ENCODE data around the gene CST11.
A peak's percentile ranks its signal among the peaks of the same experiment; 100 is the strongest.

Gene CST11

DNA sequence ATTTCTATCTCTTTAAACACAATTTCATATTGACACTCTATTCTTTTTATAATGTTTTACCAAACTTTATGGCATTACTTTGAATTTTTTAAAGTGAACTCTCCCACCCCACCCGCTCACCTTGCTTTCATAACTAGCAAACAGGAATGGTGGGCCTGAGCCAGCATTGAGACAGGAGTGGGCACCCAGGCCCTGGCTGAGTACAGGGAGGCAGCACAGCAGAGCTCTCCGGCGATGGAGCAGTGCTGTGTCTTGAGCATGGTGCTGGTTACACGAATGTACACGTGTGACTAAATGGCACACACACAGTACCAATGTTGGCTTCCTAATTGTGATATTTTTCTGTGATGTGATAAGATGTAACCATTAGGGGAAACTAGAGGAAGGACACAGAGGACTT, 4.5 kb downstream of the CST11 start:
- Histone ChIP-seq H3K9ac (ENCODE audit: low read depth, low read length, poor library complexity, severe bottlenecking) (no peak overlapping the region), H4K20me1 (ENCODE audit: insufficient read depth, low read length, poor library complexity, severe bottlenecking) (no peaks in the 10 kb centered on the region), H3K4me1 (ENCODE audit: insufficient read depth, low read length, poor library complexity, severe bottlenecking) (peaks cover 4% of the 10 kb centered on the region), H3K9me2 (replicated peaks; ENCODE audit: low read depth, low read length) (no peaks in the 10 kb centered on the region), H3K27me3 (ENCODE audit: insufficient read depth, low read length, poor library complexity, severe bottlenecking) (no peaks in the 10 kb centered on the region), H3K79me2 (ENCODE audit: insufficient read depth, low read length) (no peaks in the 10 kb centered on the region), H3K4me2 (ENCODE audit: low read depth, low read length, poor library complexity, severe bottlenecking) (no peak overlapping the region), H3K4me3 (ENCODE audit: low read length, poor library complexity, severe bottlenecking) (no peak overlapping the region), H3F3A (ENCODE audit: low read depth) (no peaks in the 10 kb centered on the region), H2AFZ (ENCODE audit: low read length) (no peak overlapping the region), H3K36me3 (ENCODE audit: insufficient read depth, low read length) (no peaks in the 10 kb centered on the region), H3K9me3 (ENCODE audit: insufficient read depth, low read depth, low read length) (no peaks in the 10 kb centered on the region)
- no peak for TF ChIP-seq EZH2phosphoT487 (IDR thresholded peaks at IDR 0.05; ENCODE audit: borderline replicate concordance)
- TF ChIP-seq, protein P1, sequence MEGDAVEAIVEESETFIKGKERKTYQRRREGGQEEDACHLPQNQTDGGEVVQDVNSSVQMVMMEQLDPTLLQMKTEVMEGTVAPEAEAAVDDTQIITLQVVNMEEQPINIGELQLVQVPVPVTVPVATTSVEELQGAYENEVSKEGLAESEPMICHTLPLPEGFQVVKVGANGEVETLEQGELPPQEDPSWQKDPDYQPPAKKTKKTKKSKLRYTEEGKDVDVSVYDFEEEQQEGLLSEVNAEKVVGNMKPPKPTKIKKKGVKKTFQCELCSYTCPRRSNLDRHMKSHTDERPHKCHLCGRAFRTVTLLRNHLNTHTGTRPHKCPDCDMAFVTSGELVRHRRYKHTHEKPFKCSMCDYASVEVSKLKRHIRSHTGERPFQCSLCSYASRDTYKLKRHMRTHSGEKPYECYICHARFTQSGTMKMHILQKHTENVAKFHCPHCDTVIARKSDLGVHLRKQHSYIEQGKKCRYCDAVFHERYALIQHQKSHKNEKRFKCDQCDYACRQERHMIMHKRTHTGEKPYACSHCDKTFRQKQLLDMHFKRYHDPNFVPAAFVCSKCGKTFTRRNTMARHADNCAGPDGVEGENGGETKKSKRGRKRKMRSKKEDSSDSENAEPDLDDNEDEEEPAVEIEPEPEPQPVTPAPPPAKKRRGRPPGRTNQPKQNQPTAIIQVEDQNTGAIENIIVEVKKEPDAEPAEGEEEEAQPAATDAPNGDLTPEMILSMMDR (conservative IDR thresholded peaks at IDR 0.05; ENCODE audit: low read length): no peak

GRCh38 chr20:23446505-23446904, 6.2 kb downstream of the CST11 start:
- Histone ChIP-seq H3K79me2 (ENCODE audit: insufficient read depth, low read length) (no peaks in the 10 kb centered on the region), H3K9me2 (replicated peaks; ENCODE audit: low read depth, low read length) (no peaks in the 10 kb centered on the region), H3F3A (ENCODE audit: low read depth) (no peaks in the 10 kb centered on the region), H3K36me3 (ENCODE audit: insufficient read depth, low read length) (no peaks in the 10 kb centered on the region), H3K9ac (ENCODE audit: low read depth, low read length, poor library complexity, severe bottlenecking) (no peak overlapping the region), H3K9me3 (ENCODE audit: insufficient read depth, low read depth, low read length) (no peaks in the 10 kb centered on the region), H3K4me2 (ENCODE audit: low read depth, low read length, poor library complexity, severe bottlenecking) (no peak overlapping the region), H4K20me1 (ENCODE audit: insufficient read depth, low read length, poor library complexity, severe bottlenecking) (no peaks in the 10 kb centered on the region), H3K27me3 (ENCODE audit: insufficient read depth, low read length, poor library complexity, severe bottlenecking) (no peaks in the 10 kb centered on the region), H3K4me1 (ENCODE audit: insufficient read depth, low read length, poor library complexity, severe bottlenecking) (no peaks in the 10 kb centered on the region), H3K4me3 (ENCODE audit: low read length, poor library complexity, severe bottlenecking) (no peak overlapping the region), H2AFZ (ENCODE audit: low read length) (no peak overlapping the region)
- TF ChIP-seq, protein P1 (conservative IDR thresholded peaks at IDR 0.05; ENCODE audit: low read length): peak; percentile 82
- no peak for TF ChIP-seq EZH2phosphoT487 (IDR thresholded peaks at IDR 0.05; ENCODE audit: borderline replicate concordance)

GRCh38 chr20:23445596-23446217, 7.0 kb downstream of the CST11 start:
- H3K9ac ChIP-seq (ENCODE audit: low read depth, low read length, poor library complexity, severe bottlenecking): no peak overlapping the region
- no peaks in the 10 kb centered on the region for H3K27me3 ChIP-seq (ENCODE audit: insufficient read depth, low read length, poor library complexity, severe bottlenecking)
- H3K4me2 ChIP-seq (ENCODE audit: low read depth, low read length, poor library complexity, severe bottlenecking): no peak overlapping the region
- H3K36me3 ChIP-seq (ENCODE audit: insufficient read depth, low read length): no peaks in the 10 kb centered on the region
- no peak overlapping the region for H3K4me3 ChIP-seq (ENCODE audit: low read length, poor library complexity, severe bottlenecking)
- no peaks in the 10 kb centered on the region for H3K9me2 ChIP-seq (replicated peaks; ENCODE audit: low read depth, low read length)
- no peaks in the 10 kb centered on the region for H3K4me1 ChIP-seq (ENCODE audit: insufficient read depth, low read length, poor library complexity, severe bottlenecking)
- no peaks in the 10 kb centered on the region for H3F3A ChIP-seq (ENCODE audit: low read depth)
- H4K20me1 ChIP-seq (ENCODE audit: insufficient read depth, low read length, poor library complexity, severe bottlenecking): no peaks in the 10 kb centered on the region
- H2AFZ ChIP-seq (ENCODE audit: low read length): no peak overlapping the region
- TF ChIP-seq, protein P1 (conservative IDR thresholded peaks at IDR 0.05; ENCODE audit: low read length): no peak
- no peak for TF ChIP-seq EZH2phosphoT487 (IDR thresholded peaks at IDR 0.05; ENCODE audit: borderline replicate concordance)
- no peaks in the 10 kb centered on the region for H3K9me3 ChIP-seq (ENCODE audit: insufficient read depth, low read depth, low read length)
- H3K79me2 ChIP-seq (ENCODE audit: insufficient read depth, low read length): no peaks in the 10 kb centered on the region
